Testis (tissue), 2 donors: ENCODE data around the gene CTIF.

Experiments
- CTCF ChIP-seq, 3 experiments: fragments of 450-650 bp in 2 of 3; fragments of 200-600 bp in 1 of 3; sonication (generic) in 1 of 3; IDR thresholded peaks; one replicate each; pipeline ENCODE4 v1.5.1; 2016 to 2019; ENCODE audit warnings: antibody characterized with exemption in 3 of 3, mild to moderate bottlenecking in 2 of 3, moderate library complexity in 1 of 3
- POLR2A ChIP-seq: fragments of 450-650 bp; IDR thresholded peaks from one replicate; pipeline ENCODE4 v1.6.1; 2017; ENCODE audit warnings: antibody characterized with exemption, mild to moderate bottlenecking, moderate library complexity

- TF ChIP-seq CTCF (IDR thresholded peaks at IDR 0.05) (no peak), POLR2A (no peak)
Measured at GRCh38 chr18:48871391-48872166, 332.7 kb downstream of the CTIF start.
